GM12891 (cell line): ENCODE results near the gene WASHC2C. TPM values are rescaled to one million over a fixed set of nuclear protein-coding genes. Genes with fewer than 3 reads are reported as not detected.
A peak's percentile ranks its signal among the peaks of the same experiment; 100 is the strongest.
"Not testable (repeated sequence)": the region's sequence is repeated elsewhere in the genome, so short reads cannot be mapped to it uniquely, and the experiment has no call there.

Experiments used
- DNase-seq: peaks from one replicate; pipeline ENCODE4 v3.0.0; 2011; ENCODE audit warnings: low spot score; ENCODE audit not compliant: insufficient read length
- FAIRE-seq: peaks from 2 replicates; lab custom pipeline; 2011; peaks lifted over from hg19 to GRCh38; lab: Jason Lieb, UNC
- PAX5 ChIP-seq: IDR thresholded peaks from 2 replicates; pipeline ENCODE4 v1.6.1; 2011; ENCODE audit warnings: low read length, moderate library complexity, mild to moderate bottlenecking; ENCODE audit not compliant: insufficient read depth, severe bottlenecking
- POU2F2 ChIP-seq: IDR thresholded peaks from 2 replicates; pipeline ENCODE4 v1.6.1; 2011; ENCODE audit warnings: low read depth, mild to moderate bottlenecking, control low read depth, low read length, moderate library complexity
- SPI1 ChIP-seq: IDR thresholded peaks from 2 replicates; pipeline ENCODE4 v1.6.1; 2011; ENCODE audit warnings: low read depth, low read length, control low read depth
- polyA plus RNA-seq: library from polyadenylated mRNA; unstranded; fragments of >200 nt; gene quantifications from one replicate; pipeline ENCODE4 v1.2.1, GENCODE V29; 2012; ENCODE audit warnings: low read depth, missing spikeins, inconsistent platforms; ENCODE audit not compliant: missing spikeins

The WASHC2C gene
- polyA plus RNA-seq, result 17.3 TPM

- TF ChIP-seq PAX5, result peak; percentile 68
- peak; percentile 47 for TF ChIP-seq SPI1
- 0 out of 2 replicates have a peak, but pooled peaks have one; percentile 12 for TF ChIP-seq POU2F2
- FAIRE-seq, result peak; percentile 98
- DNase-seq, result peak; percentile 55
These were observed at the start of gene WASHC2C for GRCh38 chr10:45726703-45727420. Gene WASHC2C (plus strand): TSS chr10:45727266. CDS start chr10:45727318, 52 bp downstream.

- not testable (repeated sequence) for FAIRE-seq
These were observed 48.6 kb upstream of the WASHC2C start for GRCh38 chr10:45678467-45678866.

GRCh38 chr10:45710200-45710796 is 16.8 kb upstream of the WASHC2C start:
- not testable (repeated sequence) for FAIRE-seq, DNase-seq

More at GRCh38 chr10:45678467-45678866, 48.6 kb upstream of the WASHC2C start:
- not testable (repeated sequence) for DNase-seq

GRCh38 chr10:45711223-45711622 is 15.8 kb upstream of the WASHC2C start:
- FAIRE-seq, DNase-seq: not testable (repeated sequence)

- FAIRE-seq, DNase-seq: not testable (repeated sequence)
These were observed 10.0 kb upstream of the WASHC2C start for GRCh38 chr10:45717053-45717452.

GRCh38 chr10:45717642-45718041 is 9.4 kb upstream of the WASHC2C start:
- not testable (repeated sequence) for FAIRE-seq

GRCh38 chr10:45721503-45721902 is 5.6 kb upstream of the WASHC2C start:
- not testable (repeated sequence) for DNase-seq, FAIRE-seq

More at GRCh38 chr10:45717642-45718041, 9.4 kb upstream of the WASHC2C start:
- DNase-seq, result not testable (repeated sequence)

GRCh38 chr10:45723851-45724250 is 3.2 kb upstream of the WASHC2C start:
- not testable (repeated sequence) for FAIRE-seq

GRCh38 chr10:45727421-45727965 is 427 bp downstream of the WASHC2C start:
- FAIRE-seq, DNase-seq: not testable (repeated sequence)

More at GRCh38 chr10:45723851-45724250, 3.2 kb upstream of the WASHC2C start:
- DNase-seq, result not testable (repeated sequence)

GRCh38 chr10:45734449-45734848 is 7.4 kb downstream of the WASHC2C start:
- DNase-seq, FAIRE-seq: not testable (repeated sequence)

GRCh38 chr10:45734867-45735266 is 7.8 kb downstream of the WASHC2C start:
- not testable (repeated sequence) for FAIRE-seq, DNase-seq

- not testable (repeated sequence) for FAIRE-seq, DNase-seq
These were observed 14.5 kb downstream of the WASHC2C start for GRCh38 chr10:45741559-45741958.

- DNase-seq, FAIRE-seq: not testable (repeated sequence)
These were observed 14.9 kb downstream of the WASHC2C start for GRCh38 chr10:45742014-45742413.

GRCh38 chr10:45751141-45751540 is 24.1 kb downstream of the WASHC2C start:
- not testable (repeated sequence) for DNase-seq

GRCh38 chr10:45752210-45752609 is 25.1 kb downstream of the WASHC2C start:
- not testable (repeated sequence) for FAIRE-seq, DNase-seq

More at GRCh38 chr10:45751141-45751540, 24.1 kb downstream of the WASHC2C start:
- not testable (repeated sequence) for FAIRE-seq

- not testable (repeated sequence) for FAIRE-seq, DNase-seq
These were observed 27.0 kb downstream of the WASHC2C start for GRCh38 chr10:45753979-45754495.

- FAIRE-seq, DNase-seq: not testable (repeated sequence)
These were observed 28.0 kb downstream of the WASHC2C start for GRCh38 chr10:45755083-45755482.

GRCh38 chr10:45756065-45756464 is 29.0 kb downstream of the WASHC2C start:
- not testable (repeated sequence) for FAIRE-seq, DNase-seq
